GM13977 (cell line): ENCODE data around the gene TOPBP1.

Experiments
- DNase-seq: peaks from one replicate; pipeline ENCODE4 v3.0.0; 2012; ENCODE audit warnings: low spot score
- in situ Hi-C: fragments of 300-500 bp; cut with MboI; formaldehyde crosslinking; loops from one replicate; pipeline ENCODE4 v1.12.0; 2022; ENCODE audit warnings: low sequenced_read_pairs, low pct_unique_long_range_greater_than_20kb, mixed read lengths, inconsistent platforms; ENCODE audit not compliant: unreplicated experiment
- TF ChIP-seq, protein P1 (sequence below): IDR thresholded peaks from 2 replicates; pipeline ENCODE4 v1.5.1; 2012; ENCODE audit warnings: mild to moderate bottlenecking, control low read depth; ENCODE audit not compliant: insufficient read depth; ENCODE audit errors: extremely low read depth, missing control alignments

Gene TOPBP1

DNA sequence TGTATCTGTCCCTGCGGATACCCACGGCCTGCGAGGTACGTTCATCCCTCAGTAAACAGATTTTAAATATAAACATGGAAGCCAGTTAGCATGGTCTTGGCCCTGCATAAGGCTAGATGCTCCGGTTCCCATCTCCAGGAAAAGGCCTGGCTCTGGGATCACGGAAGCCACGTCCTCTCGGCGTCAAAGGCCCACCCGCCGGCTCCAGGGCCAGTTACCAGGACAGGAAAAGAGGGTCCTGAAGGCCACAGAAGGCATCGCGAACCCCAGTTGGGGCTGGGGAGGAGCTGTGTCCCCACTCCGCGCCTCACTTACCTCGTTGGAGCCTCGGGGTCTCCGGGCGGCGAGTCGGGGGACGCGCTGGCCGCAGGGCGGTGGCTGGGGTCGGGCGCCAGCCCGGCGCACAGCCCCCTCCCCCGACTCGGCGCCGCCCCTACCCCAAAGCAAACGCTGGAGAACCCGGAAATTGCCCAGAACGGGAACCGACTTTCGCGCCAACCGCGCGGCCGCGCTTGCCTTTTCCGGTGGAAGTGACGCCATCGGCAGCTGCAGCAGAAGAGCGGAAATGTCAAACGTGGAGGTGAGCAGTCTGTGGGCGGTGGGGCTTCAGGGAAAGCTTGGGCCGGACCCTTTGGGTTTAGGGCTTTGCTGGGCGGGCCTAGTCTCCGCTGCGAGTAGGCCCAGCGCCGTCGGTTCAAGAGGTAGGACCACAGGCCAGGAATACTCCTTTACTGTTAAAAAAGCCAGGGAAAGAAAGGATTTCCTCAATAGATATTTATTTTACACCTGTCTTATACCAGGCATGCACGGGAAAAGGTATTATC, at the start of gene TOPBP1:
TOPBP1 (minus strand) TSS at position 488 of the 824 bp plus-strand sequence. CDS start 814 bp downstream, outside the sequence.
- DNase-seq: peak; percentile 95
- in situ Hi-C loops: no loop called here
- TF ChIP-seq, protein P1, sequence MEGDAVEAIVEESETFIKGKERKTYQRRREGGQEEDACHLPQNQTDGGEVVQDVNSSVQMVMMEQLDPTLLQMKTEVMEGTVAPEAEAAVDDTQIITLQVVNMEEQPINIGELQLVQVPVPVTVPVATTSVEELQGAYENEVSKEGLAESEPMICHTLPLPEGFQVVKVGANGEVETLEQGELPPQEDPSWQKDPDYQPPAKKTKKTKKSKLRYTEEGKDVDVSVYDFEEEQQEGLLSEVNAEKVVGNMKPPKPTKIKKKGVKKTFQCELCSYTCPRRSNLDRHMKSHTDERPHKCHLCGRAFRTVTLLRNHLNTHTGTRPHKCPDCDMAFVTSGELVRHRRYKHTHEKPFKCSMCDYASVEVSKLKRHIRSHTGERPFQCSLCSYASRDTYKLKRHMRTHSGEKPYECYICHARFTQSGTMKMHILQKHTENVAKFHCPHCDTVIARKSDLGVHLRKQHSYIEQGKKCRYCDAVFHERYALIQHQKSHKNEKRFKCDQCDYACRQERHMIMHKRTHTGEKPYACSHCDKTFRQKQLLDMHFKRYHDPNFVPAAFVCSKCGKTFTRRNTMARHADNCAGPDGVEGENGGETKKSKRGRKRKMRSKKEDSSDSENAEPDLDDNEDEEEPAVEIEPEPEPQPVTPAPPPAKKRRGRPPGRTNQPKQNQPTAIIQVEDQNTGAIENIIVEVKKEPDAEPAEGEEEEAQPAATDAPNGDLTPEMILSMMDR: no peak

DNA sequence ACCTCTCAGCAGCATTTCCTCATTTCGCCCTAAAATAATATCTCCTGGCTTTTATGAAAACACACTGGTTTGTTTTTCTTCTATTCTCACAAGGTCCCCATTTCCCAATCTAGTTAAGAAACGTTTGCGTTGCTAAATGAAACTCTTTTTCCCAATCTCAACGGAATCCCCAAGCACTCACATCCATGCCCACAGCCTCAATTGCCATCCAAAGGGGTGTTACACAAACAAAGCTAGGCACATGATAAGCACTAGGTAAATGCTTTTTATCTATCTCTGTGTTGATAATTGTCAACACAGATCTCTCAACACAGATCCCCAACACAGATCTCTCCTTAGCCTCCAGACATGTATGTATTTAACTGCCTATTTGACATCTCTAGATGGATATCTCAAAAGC, 49.3 kb upstream of the TOPBP1 start:
- TF ChIP-seq, protein P1: no peak
- in situ Hi-C loops: no loop called here
- DNase-seq: no peak

DNA sequence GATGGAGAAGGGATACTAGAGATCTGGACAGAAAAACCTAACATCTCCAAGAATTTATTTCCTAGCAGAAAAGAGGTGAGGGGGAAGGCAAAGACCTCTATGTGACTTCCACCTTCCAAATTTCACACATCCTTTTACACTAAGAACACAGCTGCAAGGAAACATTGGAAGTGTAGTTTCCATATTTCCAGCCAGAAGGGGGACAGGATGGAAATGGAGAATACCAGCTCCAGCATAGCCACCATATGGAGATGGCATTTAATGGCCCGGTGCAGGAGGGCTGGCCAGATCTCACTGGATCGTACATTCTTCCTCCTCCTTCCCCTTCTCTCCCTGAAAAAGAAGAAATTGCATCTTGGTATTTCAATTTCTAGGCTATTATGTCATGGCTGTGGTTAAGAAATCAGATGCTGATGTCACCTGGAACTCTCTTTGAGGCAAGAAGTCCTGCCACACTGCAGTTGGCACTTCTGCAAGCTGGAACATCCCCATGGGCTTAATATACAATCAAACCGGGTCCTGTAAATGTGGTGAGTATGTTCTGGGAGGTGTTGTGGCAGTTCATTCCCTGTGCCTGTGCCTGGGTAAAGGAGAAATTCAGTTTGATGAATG, 47.5 kb upstream of the TOPBP1 start:
- in situ Hi-C loops: no loop called here

DNA sequence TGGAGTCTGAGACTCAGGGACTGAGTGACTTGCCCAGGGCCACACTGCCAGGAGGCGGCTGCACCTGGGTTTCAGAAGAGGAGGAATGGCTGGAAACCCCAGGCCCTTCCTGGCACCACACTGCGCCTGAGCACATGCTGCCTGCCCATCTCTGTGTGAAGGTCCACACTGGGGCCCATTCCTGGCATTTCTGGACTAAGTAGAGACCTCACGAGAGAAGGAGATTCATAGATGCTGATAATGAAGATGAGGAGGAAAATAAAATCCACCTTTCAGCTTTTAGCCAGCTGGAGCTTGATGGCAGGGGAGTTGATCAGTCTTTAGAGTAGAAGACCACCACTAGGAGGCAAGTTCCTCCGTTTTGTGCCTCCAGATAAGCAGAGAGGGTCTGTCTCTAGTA, 44.3 kb upstream of the TOPBP1 start:
- no peak for DNase-seq
- in situ Hi-C loops: no loop called here
- TF ChIP-seq, protein P1: no peak

More for the DNA sequence above, 47.5 kb upstream of the TOPBP1 start:
- DNase-seq: no peak
- TF ChIP-seq, protein P1: no peak

DNA sequence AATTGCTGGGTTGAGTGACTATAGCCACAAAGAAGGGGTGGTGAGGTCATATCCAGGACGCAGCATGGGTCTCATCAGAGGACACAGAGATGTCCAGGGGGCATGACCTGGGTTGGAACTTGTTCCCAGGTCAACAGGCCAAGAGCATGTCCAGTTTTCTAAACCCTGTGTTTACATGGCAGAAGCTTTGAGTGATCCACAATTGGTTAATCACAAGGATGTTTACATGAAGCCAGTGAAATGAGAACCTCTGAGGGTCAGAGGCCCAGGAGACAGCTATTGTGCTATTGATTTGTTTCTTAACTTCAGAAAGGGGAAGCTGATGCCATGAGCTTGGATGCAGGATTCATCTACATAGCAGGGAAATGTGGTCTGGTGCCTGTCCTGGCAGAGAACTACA, 42.2 kb upstream of the TOPBP1 start:
- in situ Hi-C loops: no loop called here
- TF ChIP-seq, protein P1: no peak
- DNase-seq: no peak

DNA sequence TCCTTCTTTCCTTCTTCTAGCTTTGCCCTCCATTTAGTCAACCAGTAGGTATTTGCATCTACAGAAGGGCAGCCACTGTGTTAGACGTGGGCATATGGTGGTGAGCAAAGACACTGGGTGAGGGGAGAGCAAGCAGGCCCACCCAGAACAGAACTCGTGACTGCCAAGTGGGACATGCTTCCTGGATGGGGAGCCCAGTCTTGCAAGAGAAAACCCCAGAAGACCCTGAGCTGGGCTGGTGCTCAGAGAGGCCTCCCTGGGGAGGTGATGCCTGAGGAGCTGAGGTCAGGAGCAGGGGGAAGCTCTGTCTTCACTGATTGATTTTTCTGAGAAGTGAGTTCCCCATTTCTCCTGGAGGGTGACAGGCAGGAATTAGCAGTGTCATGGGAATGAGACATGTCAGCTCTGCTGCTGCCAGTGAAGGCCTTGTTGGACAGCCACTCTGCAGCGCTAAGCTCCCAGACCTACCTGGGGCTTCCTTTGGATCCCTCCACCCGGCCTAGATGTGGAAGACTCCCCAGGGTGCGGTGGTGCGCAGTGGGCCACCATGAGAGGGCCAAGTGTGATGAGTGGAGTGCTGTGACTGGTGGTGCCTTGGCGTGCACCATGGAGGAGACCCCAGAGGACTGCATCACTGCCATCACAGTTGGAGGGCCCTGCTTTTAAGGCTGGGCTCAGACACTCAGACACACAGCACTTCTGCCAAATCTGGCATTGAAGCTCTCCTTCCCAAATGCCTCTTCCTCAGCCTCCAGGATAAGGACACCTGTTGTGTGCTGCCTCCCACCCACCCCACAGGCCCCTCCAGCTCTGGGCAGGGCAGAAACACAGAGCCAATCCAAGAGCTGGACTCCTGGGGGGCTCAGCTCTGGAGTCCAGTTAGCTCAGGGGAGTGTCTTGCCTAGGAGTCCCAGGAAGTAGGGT, 40.0 kb upstream of the TOPBP1 start:
- no peak for DNase-seq
- in situ Hi-C loops: no loop called here
- TF ChIP-seq, protein P1: no peak
